Measurements from ENCODE around the gene AUTS2.

Gene AUTS2

GRCh38 chr7:70069977-70070376 is 471.7 kb downstream of the AUTS2 start:
- no peak for DNase-seq (ENCODE audit: low spot score)

GRCh38 chr7:70071766-70072165 is 473.5 kb downstream of the AUTS2 start:
- DNase-seq (ENCODE audit: low spot score): no peak

DNA sequence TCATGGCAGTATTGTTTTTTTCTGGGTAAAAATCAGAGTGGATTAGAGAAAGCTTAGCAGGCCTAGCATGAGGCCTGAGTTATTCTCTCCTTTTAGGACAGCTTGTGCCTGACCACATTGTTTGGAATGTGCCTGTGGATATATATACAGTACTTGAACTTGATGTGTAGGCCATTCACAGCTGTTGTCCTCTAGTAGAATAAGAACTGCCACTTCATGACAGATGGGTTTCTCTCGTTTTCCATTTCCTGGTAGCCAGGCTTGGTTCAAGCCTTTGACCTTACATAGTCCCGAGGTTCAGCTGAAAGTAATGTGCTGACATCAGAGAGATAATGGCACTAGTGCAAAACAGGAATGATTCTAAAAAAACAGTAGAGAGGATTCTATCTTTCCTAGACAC is 473.9 kb downstream of the AUTS2 start:
- DNase-seq (ENCODE audit: low spot score): no peak

- no peak for DNase-seq (ENCODE audit: low spot score)
Observed at GRCh38 chr7:70076325-70076724, 478.1 kb downstream of the AUTS2 start.

DNA sequence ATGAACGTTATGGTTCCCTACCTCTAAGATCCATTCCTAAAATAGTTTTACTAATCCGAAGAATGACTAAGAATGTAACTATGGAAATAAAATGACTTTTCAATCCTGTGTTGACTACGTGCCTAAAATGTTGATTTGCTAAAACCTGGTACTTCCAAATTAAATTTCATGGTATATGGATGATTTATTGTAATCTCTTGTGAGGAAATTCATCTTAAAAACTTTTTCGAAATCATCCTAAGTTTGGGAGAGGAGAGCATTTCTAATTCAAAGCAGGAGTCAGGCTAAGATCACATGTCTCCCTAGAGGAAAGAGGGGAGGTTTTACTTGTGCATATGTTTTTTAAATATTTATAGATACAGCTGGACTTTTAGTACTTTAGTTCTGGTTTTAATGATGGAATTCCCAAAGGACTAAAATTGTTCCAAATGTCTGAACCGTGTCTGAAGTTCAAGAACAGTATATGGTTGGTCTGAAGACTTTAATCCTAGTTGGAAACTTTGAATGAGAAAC is 483.9 kb downstream of the AUTS2 start:
- DNase-seq (ENCODE audit: low spot score): no peak

DNA sequence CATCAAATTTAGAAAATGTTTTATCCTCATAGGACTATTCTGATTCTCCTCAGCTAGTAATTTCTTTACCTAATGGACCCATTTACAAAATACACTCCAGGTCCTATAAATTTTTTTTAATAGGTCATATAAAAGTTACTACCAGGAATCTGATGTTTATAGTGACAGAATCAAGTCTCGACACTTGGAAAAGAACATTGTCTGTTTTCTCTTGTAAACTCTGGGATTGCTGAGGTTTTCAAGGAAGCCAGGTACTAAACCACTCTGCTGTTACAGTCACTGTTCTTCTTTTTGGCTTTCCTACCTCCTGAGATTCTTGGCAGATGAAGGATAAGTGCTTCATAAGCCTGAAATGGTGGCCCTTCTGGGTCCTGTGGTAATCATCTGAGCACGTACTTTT is 493.1 kb downstream of the AUTS2 start:
- DNase-seq (ENCODE audit: low spot score): no peak

DNA sequence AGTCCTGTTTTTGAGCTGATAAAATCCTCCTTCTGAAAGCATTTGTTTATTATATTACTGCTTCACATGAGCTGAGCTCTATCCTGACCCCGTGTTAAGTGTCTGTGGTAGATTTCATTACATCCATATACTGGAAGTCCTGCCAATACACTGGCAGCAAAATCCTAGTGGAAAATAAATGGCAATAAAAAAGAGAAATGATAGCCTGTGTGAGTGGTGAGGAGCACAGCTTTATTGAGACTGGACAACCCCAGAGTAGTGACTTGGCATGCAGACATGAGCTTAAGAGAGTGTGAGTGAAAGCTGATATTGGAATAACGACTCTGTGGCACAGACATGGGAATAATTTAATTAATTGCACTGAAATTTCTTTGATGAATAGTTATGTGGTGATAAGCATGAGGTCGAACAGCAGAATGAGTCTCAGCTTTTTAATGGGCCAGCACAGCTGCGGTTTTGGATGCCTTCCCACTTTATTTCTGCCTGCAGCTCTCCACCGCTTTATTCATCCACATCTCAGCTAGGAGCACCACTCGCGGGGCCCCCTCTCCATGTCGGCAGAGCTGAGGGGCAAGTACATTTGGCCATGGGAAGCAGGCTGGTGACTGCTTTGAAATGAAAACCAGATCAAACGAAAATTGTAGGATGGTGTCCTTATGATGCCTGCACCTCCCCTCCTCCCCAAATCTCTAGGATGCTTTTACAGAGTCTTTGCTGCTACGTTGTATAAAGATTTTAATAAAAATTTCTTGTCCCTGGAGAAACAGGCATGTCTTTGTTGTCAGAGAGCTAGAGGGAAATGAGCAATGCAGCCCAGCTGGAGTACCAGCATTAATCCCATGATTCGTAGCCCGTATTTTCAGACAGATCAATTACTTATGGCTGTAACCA is 494.3 kb downstream of the AUTS2 start:
- DNase-seq (ENCODE audit: low spot score): peak; percentile 42

- no peak for DNase-seq (ENCODE audit: low spot score)
Observed at GRCh38 chr7:70093205-70093904, 495.1 kb downstream of the AUTS2 start.

GRCh38 chr7:70094831-70095230 is 496.6 kb downstream of the AUTS2 start:
- peak; percentile 36 for DNase-seq (ENCODE audit: low spot score)

GRCh38 chr7:70097645-70098044 is 499.4 kb downstream of the AUTS2 start:
- DNase-seq (ENCODE audit: low spot score): no peak

DNA sequence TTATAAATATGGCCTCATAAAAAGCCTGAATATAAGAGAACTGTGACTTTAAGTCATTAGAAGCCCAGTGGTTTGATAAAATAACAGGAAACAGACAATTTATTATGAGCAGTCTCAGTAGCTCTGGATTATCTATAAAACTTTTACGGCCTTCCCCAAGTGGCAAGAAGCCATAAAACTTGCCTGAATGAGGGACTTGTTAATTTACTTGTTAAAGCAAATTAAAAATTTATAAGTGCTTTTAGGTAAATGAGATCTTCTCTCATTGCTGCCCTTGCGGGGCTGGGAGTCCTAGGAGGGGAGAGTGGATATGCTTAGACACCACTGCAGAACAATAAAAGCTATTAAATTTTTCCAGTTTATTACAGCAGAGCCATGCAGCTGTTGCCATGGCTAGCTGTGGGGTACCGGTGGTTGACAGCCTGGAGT is 499.9 kb downstream of the AUTS2 start:
- DNase-seq (ENCODE audit: low spot score): peak; percentile 32

DNA sequence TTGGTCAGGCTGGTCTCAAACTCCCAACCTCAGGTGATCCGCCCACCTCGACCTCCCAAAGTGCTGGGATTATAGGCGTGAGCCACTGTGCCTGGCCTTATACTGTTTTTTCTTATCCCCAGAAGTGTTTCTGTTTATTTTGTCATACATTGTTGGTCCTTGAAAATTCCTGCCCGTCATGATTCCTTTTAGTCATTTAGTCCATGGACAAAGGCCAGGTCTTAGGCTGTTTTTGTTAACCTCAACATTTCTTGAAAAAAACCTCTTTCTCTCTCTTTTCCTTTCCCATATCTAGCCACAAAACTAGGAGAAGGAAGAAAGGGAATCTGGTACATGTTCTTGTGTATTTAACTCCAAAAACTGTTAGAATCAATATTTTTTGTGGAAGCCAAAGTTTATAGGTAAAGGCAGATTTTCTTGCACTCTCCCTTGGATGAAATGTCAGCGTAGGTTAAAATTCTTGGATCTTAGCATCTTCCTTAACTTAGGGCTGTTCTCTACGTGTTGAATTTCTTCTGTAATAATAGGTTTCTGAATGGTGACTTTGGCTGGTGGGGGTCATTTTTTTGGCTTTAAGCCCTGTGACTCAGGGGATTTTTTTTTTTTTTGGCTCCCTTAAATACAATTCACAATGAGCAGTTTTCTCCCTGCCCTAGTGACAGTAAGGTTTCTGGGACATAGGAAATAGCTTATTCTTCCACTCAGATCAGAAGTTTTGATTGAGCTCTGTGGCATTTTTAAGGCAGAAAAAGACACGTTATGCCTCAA is 500.8 kb downstream of the AUTS2 start:
- DNase-seq (ENCODE audit: low spot score): no peak

DNA sequence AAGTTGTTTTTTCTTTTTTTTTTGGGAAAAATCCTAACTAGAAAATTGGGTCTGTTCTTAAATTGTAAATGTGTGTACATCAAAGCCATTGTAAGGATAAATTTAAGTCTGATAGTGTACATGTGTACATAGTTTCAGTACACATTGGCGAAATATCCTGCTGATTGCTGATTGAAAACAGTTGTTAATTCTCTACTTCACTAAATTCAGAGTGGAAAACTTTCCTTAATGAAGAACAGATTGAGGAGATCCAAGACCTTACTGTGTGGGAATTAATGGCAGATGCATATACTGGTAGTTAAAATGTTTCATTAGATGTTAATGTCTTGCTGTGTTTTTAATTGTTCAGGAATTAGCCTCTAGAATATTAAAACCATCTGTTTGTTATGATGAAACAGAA is 506.0 kb downstream of the AUTS2 start:
- DNase-seq (ENCODE audit: low spot score): no peak

DNA sequence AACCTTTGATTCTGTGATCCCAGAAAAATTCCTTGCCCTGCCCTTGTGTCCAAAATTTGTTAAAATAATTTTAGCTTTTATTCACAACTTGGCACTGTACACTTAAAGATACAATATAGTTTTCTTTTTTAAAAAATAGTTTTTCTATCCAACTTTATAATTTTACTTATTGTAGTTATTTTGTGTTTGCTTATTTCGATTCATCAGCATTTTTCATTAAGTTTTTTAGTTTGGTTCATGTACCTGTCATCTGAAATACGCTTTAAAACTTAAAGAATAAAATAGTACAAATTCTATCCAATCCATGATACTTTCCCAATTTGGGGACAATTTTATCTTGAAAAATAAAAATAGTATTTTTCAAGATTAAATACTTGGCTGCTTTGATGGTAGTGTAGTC is 514.8 kb downstream of the AUTS2 start:
- DNase-seq (ENCODE audit: low spot score): no peak

GRCh38 chr7:70113536-70113935 is 515.3 kb downstream of the AUTS2 start:
- DNase-seq (ENCODE audit: low spot score): no peak

DNA sequence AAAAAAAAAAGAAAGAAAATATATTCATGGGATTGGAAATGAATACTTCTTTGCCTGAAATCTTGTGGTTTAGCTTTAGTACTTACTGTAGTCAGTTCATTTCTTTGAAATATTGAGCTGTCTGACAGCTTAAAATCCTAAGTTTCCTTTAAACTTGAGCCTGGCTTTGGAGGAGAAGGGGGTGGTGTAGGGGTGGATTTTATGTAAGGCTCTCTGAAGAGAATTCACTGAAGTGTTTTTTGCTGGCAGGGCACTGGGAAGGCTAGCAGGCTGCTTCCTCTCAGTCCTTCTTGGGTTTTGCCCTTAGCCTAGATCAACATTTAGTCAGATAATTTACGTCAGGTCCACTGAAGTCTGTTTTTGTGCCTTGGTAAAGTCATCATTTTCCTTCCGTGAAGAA is 516.5 kb downstream of the AUTS2 start:
- no peak for DNase-seq (ENCODE audit: low spot score)

GRCh38 chr7:70116244-70116643 is 518.0 kb downstream of the AUTS2 start:
- DNase-seq (ENCODE audit: low spot score): no peak

- no peak for DNase-seq (ENCODE audit: low spot score)
Observed at GRCh38 chr7:70116867-70117266, 518.6 kb downstream of the AUTS2 start.

DNA sequence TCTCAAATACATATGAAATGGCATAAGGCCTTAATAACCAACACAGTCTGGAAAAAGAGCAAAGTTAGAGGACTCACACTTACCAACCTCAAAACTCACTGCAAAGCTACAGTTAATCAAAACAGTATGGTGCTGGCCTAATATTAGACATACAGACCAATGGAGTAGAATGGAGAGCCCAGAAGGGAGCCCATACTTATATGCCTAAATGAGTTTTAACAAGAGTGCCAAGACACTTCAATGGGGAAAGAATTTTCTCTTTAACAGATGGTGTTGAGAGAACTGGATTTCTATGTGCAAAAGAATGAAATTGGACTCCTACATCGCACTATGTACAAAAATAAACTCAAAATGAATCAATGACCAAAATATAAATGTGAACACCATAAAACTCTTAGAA is 522.6 kb downstream of the AUTS2 start:
- no peak for DNase-seq (ENCODE audit: low spot score)

DNA sequence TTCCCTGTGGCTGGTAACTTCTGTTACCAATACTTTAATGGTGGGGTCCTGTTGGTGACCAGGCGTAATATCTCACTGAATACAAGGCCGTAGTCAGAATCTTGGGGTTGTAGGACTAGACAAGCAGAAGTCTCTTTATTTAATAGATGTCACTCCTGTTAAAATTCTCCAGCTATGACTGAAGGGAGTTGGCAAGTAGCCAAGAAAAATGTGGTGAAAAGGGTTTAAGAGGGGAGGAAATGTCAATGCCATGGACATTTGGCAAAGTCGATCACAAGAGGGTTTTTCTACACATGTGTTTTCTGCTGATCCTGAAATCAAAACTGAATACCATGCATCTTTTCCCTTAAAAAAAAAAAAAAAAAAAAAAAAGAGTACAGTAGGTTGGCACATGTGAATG is 533.5 kb downstream of the AUTS2 start:
- DNase-seq (ENCODE audit: low spot score): no peak

DNA sequence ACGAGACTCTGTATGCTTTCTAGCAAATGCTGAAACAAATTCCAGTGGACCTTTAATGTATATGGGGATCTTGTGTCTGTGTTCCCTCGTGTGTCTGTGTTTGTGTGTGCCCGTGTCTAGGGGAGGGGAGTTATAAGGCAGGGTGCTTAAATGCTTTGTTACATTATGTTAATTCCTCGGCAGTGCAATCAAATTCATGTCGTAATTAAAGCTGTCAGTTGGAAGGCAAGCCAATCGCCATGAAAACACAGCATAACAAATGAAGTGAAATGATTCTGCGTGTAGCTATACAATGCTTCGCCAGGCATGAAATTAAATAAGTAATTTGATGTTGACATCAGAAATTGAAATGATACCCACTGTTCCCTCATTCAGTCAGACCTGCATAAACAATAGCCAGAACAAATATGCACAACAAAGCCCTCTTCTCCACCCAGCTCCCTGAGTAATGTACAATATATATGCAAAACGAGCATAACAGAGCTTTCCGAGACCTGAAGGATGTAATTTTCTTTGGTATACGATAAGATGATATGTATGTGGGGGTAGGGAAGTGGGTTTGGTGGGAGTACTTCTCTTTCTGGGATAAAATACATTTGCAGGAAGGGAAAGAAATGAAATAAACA is 534.1 kb downstream of the AUTS2 start:
- DNase-seq (ENCODE audit: low spot score): no peak

All from D341Med (cell line).